SK-N-SH treated with all-trans-retinoic acid at 6 μM for 48 hours (cell line): Measurements from ENCODE around the gene ABLIM1.

Source experiments
- BACH2 ChIP-seq: fragments of 250-450 bp; sonication (Bioruptor Pico); IDR thresholded peaks from 2 replicates; pipeline ENCODE4 v1.9.0; 2021; ENCODE audit warnings: mild to moderate bottlenecking, borderline replicate concordance
- CREB5 ChIP-seq: fragments of 250-450 bp; sonication (Bioruptor Pico); IDR thresholded peaks from 2 replicates; pipeline ENCODE4 v1.5.1; 2020; ENCODE audit warnings: low read depth, mild to moderate bottlenecking, moderate library complexity
- OSR1 ChIP-seq: fragments of 250-450 bp; sonication (Bioruptor Pico); IDR thresholded peaks from 2 replicates; pipeline ENCODE4 v1.8.0; 2022; ENCODE audit warnings: moderate library complexity, mild to moderate bottlenecking, inconsistent platforms
- TSHZ2 ChIP-seq: fragments of 250-450 bp; sonication (Bioruptor Pico); IDR thresholded peaks from 2 replicates; pipeline ENCODE4 v1.5.0; 2020; ENCODE audit warnings: mild to moderate bottlenecking, moderate library complexity
- ZNF565 ChIP-seq: fragments of 450-650 bp; formaldehyde crosslinking; conservative IDR thresholded peaks from 2 replicates; pipeline ENCODE4 v1.5.0; 2020; ENCODE audit warnings: low read depth, mild to moderate bottlenecking, moderate library complexity
- ZNF70 ChIP-seq: fragments of 450-650 bp; formaldehyde crosslinking; IDR thresholded peaks from 2 replicates; pipeline ENCODE4 v1.5.0; 2020; ENCODE audit warnings: mild to moderate bottlenecking, moderate library complexity

- TF ChIP-seq TSHZ2 (CRISPR knock-in tag) (no peak), ZNF565 (CRISPR knock-in tag) (no peak), ZNF70 (CRISPR knock-in tag) (no peak), CREB5 (CRISPR knock-in tag) (no peak), OSR1 (CRISPR knock-in tag) (no peak), BACH2 (CRISPR knock-in tag) (no peak)
Observed at GRCh38 chr10:114541081-114541796, 116.8 kb downstream of the ABLIM1 start.
